WI38 (cell line): ENCODE measurements around the gene GHITM.

Experiments
- H3K4me3 ChIP-seq: 2 replicates; pipeline ENCODE4 v1.5.1; 2011; ENCODE audit warnings: low read depth, mild to moderate bottlenecking, control low read depth, low read length
- CTCF ChIP-seq: IDR thresholded peaks from 2 replicates; pipeline ENCODE4 v1.5.1; 2012; ENCODE audit warnings: low read depth, mild to moderate bottlenecking, control low read depth, low read length

The GHITM gene

GRCh38 chr10:84193846-84194423, 54.6 kb downstream of the GHITM start:
- TF ChIP-seq CTCF: no peak
- H3K4me3 ChIP-seq: no peak overlapping the region

- no peak within 1 kb of the TSS for H3K4me3 ChIP-seq
- no peak for TF ChIP-seq CTCF
These were observed 55.2 kb downstream of the GHITM start, which contains the start of gene CDHR1 for GRCh38 chr10:84194424-84195043. TSS of gene CDHR1 (plus strand) at chr10:84194537. CDS start at chr10:84194761, 224 bp downstream.

- no peak overlapping the region for H3K4me3 ChIP-seq
These were observed 55.9 kb downstream of the GHITM start for GRCh38 chr10:84195044-84195830.

GRCh38 chr10:84196083-84196482, 56.8 kb downstream of the GHITM start:
- TF ChIP-seq CTCF: no peak

More at GRCh38 chr10:84195044-84195830, 55.9 kb downstream of the GHITM start:
- no peak for TF ChIP-seq CTCF

GRCh38 chr10:84196941-84197340, 57.6 kb downstream of the GHITM start:
- no peak overlapping the region for H3K4me3 ChIP-seq
- TF ChIP-seq CTCF: no peak

More at GRCh38 chr10:84196083-84196482, 56.8 kb downstream of the GHITM start:
- no peak overlapping the region for H3K4me3 ChIP-seq

- H3K4me3 ChIP-seq: no peak overlapping the region
- no peak for TF ChIP-seq CTCF
These were observed 58.3 kb downstream of the GHITM start for GRCh38 chr10:84197643-84198042.
